HL-60 (cell line): ENCODE results near the gene KLHL24.

ENCODE experiments used
- DNase-seq, 2 experiments: peaks; one replicate each; pipeline ENCODE4 v3.0.0-alpha.2; 2010 to 2020; ENCODE audit warnings: low read depth in 1 of 2, low spot score in 1 of 2
- H3K27ac ChIP-seq: fragments of 250-450 bp; sonication (Bioruptor Pico); replicated peaks from 2 replicates; pipeline ENCODE4 v1.5.1; 2020; ENCODE audit warnings: mild to moderate bottlenecking, moderate library complexity
- H3K27me3 ChIP-seq: fragments of 250-450 bp; sonication (Bioruptor Pico); 2 replicates; pipeline ENCODE4 v1.5.1; 2021; ENCODE audit warnings: mild to moderate bottlenecking, moderate library complexity; ENCODE audit not compliant: insufficient read depth, poor library complexity, severe bottlenecking
- H3K4me3 ChIP-seq: replicated peaks from 2 replicates; pipeline ENCODE4 v1.5.1; 2011; ENCODE audit warnings: mild to moderate bottlenecking, control low read depth, low read length; ENCODE audit not compliant: insufficient read depth
- CTCF ChIP-seq: IDR thresholded peaks from one replicate; pipeline ENCODE4 v1.5.1; 2011; ENCODE audit warnings: low read length, control low read depth, inconsistent platforms; ENCODE audit not compliant: insufficient read depth
- GABPA ChIP-seq: IDR thresholded peaks from 2 replicates; pipeline ENCODE4 v1.6.1; 2012; ENCODE audit warnings: low read depth
- POLR2AphosphoS5 ChIP-seq: IDR thresholded peaks from 2 replicates; pipeline ENCODE4 v1.6.1; 2012; ENCODE audit warnings: low read depth
- REST ChIP-seq: IDR thresholded peaks from 2 replicates; pipeline ENCODE4 v1.6.1; 2012; ENCODE audit warnings: low read depth; ENCODE audit not compliant: insufficient replicate concordance

Gene KLHL24

GRCh38 chr3:183733553-183733952, 98.1 kb downstream of the KLHL24 start:
- TF ChIP-seq REST = no peak
- TF ChIP-seq CTCF = no peak
- TF ChIP-seq POLR2AphosphoS5 = no peak
- TF ChIP-seq GABPA = no peak
- Histone ChIP-seq H3K27ac (no peak overlapping the region), H3K27me3 (no peaks in the 10 kb centered on the region), H3K4me3 (no peak overlapping the region)
- DNase-seq = no peak
